Measurements from ENCODE around the gene GRK7.

GRCh38 chr3:141804778-141805639 lies 41.8 kb downstream of the GRK7 start:
- TF ChIP-seq POLR2A (IDR thresholded peaks at IDR 0.05): no peak
- TF ChIP-seq CTCF (IDR thresholded peaks at IDR 0.05): no peak
- TF ChIP-seq POLR2AphosphoS5 (IDR thresholded peaks at IDR 0.05): no peak
- no peak for TF ChIP-seq EP300 (IDR thresholded peaks at IDR 0.05)
